Measurements from ENCODE around the gene SOX18. TPM values are rescaled to one million over a fixed set of nuclear protein-coding genes. Genes with fewer than 3 reads are reported as not detected.

Gene SOX18
- total and polyA plus RNA-seq, 2 of the 13 experiments (the other 11 are each of a cell fraction or from before 2014, with no cell fraction given): 1.6 to 1.9 TPM

GRCh38 chr20:64053841-64054661, 4.6 kb upstream of the SOX18 start (continued):
- TF ChIP-seq, protein P1, sequence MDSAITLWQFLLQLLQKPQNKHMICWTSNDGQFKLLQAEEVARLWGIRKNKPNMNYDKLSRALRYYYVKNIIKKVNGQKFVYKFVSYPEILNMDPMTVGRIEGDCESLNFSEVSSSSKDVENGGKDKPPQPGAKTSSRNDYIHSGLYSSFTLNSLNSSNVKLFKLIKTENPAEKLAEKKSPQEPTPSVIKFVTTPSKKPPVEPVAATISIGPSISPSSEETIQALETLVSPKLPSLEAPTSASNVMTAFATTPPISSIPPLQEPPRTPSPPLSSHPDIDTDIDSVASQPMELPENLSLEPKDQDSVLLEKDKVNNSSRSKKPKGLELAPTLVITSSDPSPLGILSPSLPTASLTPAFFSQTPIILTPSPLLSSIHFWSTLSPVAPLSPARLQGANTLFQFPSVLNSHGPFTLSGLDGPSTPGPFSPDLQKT (CRISPR knock-in tag; IDR thresholded peaks at IDR 0.05; ENCODE audit: borderline replicate concordance): no peak
- TF ChIP-seq TSC22D2 (CRISPR knock-in tag; IDR thresholded peaks at IDR 0.05; ENCODE audit: borderline replicate concordance): peak; percentile 89; the same call in 1 of the 2 replicates
- TF ChIP-seq NFE2 (CRISPR knock-in tag; IDR thresholded peaks at IDR 0.05): peak; percentile 58; the same call in 1 of the 2 replicates
- TF ChIP-seq ZNF570 (CRISPR knock-in tag; IDR thresholded peaks at IDR 0.05; ENCODE audit: borderline replicate concordance): no peak
- TF ChIP-seq ZNF777 (CRISPR knock-in tag; IDR thresholded peaks at IDR 0.05): peak; percentile 51
- no peak for TF ChIP-seq PLRG1 (conservative IDR thresholded peaks at IDR 0.05)
- TF ChIP-seq TGIF2 (CRISPR knock-in tag; IDR thresholded peaks at IDR 0.05): peak; percentile 100
- 0 out of 2 replicates have a peak, but pooled peaks have one; percentile 34 for TF ChIP-seq ZNF317 (CRISPR knock-in tag; IDR thresholded peaks at IDR 0.05)
- TF ChIP-seq ZGPAT (CRISPR knock-in tag; IDR thresholded peaks at IDR 0.05): peak; percentile 96
- peak; percentile 53; the same call in 1 of the 2 replicates for TF ChIP-seq POGZ (CRISPR knock-in tag; IDR thresholded peaks at IDR 0.05)
- 0 out of 2 replicates have a peak, but pooled peaks have one; percentile 32 for TF ChIP-seq ZNF616 (CRISPR knock-in tag; IDR thresholded peaks at IDR 0.05; ENCODE audit: low read depth)
- no peak; the same call in 1 of the 2 replicates for TF ChIP-seq ZBTB38 (CRISPR knock-in tag; IDR thresholded peaks at IDR 0.05)
- 0 out of 2 replicates have a peak, but pooled peaks have one; percentile 79 for TF ChIP-seq ZFP36L2 (CRISPR knock-in tag; IDR thresholded peaks at IDR 0.05)
- no peak for TF ChIP-seq ZBTB33 (CRISPR knock-in tag; IDR thresholded peaks at IDR 0.05)
- no peak for TF ChIP-seq CREB1 (IDR thresholded peaks at IDR 0.05)
- no peak for TF ChIP-seq CREB1 (CRISPR knock-in tag; IDR thresholded peaks at IDR 0.05)
- peak; percentile 84 for TF ChIP-seq GABPB1 (CRISPR knock-in tag; IDR thresholded peaks at IDR 0.05)
- peak; percentile 9; the same call in 1 of the 2 replicates for TF ChIP-seq RARA (CRISPR knock-in tag; IDR thresholded peaks at IDR 0.05)
- 0 out of 2 replicates have a peak, but pooled peaks have one; percentile 75 for TF ChIP-seq ATRX (CRISPR knock-in tag; IDR thresholded peaks at IDR 0.05; ENCODE audit: borderline replicate concordance)
- no peak for TF ChIP-seq ZNF589 (CRISPR knock-in tag; conservative IDR thresholded peaks at IDR 0.05)
- peak; percentile 72; the same call in 1 of the 2 replicates for TF ChIP-seq THRA (CRISPR knock-in tag; IDR thresholded peaks at IDR 0.05; ENCODE audit: borderline replicate concordance)
- peak; percentile 87 for TF ChIP-seq ELF3 (CRISPR knock-in tag; IDR thresholded peaks at IDR 0.05)

Measured in HepG2 (cell line).